HG03103 (cell line): ENCODE results near the gene ASF1A.
"Not testable (repeated sequence)": the region's sequence is repeated elsewhere in the genome, so short reads cannot be mapped to it uniquely, and the experiment has no call there.

ENCODE experiments used
- ATAC-seq: cut with Tn5 transposase; IDR thresholded peaks from one replicate; pipeline ENCODE4 v1.9.1; 2021; ENCODE audit warnings: low read depth; ENCODE audit not compliant: unreplicated experiment

Gene ASF1A

DNA sequence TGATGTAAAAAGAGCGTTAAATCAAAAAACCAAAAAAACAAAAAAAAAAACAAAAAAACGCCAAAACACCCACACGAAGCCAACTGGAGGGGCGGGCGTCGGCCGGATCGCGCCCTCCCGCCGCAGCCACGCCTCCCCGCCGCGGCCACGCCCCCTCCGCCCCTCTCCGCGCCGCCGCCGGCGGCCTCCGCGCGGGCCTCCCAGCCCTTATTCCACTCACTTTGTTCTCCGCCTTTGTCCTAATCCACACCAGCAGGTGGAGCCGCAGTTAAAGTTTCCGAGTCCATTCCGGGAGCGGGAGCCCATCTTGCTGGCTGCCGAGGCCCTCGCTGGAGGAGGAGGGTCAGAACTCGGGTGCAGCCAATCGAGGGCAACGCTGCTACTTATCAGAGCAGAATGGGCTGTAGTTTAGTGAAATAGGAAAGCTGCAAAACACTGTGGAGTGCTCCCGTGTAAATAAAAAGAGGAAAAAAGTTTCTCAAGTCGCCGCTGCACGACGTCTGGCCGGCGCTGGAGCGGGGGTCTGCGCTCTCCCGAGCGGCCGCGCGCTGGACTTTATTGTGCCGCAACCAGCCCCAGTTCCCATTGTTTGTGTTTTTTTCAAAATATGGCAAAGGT lies at the start of gene ASF1A:
TSS of gene ASF1A (plus strand) at position 346 of the 618 bp plus-strand sequence. CDS start at position 608, 262 bp downstream.
- peak; percentile 53 for ATAC-seq

DNA sequence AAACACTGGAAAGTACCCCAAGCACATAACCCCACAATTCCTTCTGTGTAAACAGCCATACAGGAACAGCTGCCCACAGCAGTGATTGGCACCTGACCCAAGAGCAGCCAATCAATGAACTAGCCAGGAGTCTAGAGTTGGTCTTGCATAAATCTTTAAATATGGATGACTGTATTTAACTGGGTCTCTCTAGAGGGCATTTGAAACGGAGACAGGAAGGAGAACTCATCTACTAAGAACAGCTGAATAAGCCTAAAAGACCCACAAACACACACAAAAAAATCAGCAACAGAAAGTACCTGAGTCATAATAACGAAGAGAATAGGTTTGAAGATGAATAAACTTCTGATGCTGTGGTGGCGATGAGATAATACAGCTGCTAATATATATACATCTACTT lies 49.0 kb upstream of the ASF1A start:
- peak; percentile 30 for ATAC-seq

DNA sequence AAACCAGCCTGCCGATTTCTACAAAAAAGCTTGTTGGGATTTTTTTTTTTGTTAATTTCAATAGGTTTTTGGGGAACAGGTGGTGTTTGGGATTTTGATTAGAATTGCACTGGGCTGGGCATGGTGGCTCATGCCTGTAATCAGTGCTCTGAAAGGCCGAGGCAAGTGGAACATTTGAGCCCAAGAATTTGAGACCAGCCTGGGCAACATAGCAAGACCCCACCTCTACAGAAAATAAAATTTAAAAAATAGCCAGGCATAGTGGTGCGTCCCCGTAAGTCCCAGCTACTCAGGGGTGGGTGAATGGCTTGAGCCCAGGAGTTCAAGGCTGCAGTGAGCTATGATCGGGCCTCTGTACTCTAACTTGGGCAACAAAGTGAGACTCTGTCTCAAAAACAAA lies 40.5 kb upstream of the ASF1A start:
- ATAC-seq = no peak

DNA sequence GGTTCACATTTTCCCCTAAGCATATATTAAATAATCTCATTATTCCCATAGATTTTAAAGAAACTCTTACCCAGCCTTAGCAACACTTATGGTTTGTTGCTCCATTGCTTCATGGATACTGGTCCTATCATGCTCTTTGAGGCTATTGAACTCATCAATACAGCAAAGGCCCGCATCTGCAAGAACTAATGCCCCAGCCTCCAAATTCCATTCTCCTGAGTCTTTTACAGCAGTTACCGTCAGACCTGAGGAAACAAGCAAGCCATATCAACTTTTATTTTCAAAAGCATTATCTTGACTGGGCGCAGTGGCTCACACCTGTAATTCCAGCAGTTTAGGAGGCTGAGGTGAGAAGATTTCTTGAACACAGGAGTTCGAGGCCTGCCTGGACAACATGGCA lies 37.7 kb upstream of the ASF1A start:
- no peak for ATAC-seq

DNA sequence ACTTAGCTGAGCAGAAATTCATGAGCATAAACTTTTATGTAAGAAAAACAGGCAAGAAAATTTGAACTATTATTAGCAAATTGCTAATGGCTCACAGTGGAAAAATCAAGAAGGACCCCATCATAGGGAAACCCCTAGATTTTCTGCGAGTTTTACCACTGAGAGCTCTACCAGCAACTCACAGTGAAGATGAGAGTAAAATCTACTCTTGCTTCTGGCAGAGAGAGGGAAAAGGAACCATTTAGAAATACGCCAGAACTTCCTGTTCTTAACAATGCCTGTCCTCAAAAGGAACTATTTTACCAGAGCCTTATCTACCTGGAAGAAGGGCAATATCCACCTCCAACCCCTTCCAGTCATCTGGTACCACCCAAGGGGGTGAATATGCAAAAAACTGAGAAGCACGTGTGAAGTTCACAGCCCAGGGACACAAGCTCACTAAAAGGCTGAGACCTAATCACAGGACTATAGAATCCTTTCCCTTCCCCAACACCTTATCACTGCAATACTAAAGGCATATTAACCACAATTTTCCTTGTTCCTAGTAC lies 34.4 kb upstream of the ASF1A start:
- no peak for ATAC-seq

DNA sequence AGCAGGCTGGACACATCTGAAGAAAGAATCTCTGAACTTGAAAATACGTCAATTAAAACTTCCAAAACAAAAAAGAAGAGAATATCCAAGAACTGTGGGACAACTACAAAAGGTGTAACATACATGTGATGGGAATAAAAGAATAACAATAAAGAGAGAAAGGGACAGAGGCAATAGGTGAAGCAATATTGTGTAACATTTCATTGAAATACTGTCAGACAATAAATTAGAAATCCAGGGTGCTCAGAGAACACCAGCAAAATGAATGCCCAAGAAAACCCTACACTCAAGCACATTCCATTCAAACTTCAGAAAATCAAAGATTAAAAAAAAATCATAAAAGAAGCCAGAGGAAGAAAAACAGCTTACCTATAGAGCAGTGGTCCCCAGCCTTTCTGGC lies 33.6 kb upstream of the ASF1A start:
- no peak for ATAC-seq

DNA sequence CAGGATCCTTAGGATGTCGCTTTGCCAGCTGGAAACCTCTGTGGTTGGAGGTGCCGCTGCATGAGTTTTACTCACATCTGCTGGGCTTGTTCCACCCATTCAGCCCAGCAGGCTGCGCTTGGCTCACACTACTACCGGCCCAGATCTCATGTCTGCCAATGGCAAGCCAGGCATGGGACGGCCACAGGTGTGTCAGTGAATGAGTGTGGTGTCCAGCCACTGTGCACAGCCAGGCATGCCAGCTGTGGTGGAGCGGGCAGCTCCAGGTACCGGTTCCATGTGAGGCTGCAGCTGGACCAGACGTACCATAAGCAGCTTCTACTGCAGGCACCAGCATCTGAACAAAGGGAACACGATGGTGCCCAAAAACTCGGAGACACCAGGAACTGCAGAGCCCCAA lies 33.1 kb upstream of the ASF1A start:
- ATAC-seq = no peak

DNA sequence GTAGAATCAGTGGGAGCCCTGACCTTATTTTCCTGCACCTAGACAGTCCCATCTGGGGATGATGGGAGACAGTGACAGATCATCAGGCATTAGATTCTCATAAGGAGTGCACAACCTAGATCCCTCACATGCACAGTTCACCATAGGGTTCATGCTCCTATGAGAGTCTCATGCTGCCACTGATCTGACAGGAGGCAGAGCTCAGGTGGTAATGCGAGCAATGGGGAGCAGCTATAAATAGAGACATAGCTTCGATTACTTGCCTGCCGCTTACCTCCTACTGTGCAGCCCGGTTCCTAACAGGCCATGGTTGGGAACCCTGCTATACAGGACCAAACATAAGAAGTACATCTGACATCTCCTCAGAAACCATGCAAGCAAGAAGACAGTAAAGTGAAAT lies 31.5 kb upstream of the ASF1A start:
- no peak for ATAC-seq

DNA sequence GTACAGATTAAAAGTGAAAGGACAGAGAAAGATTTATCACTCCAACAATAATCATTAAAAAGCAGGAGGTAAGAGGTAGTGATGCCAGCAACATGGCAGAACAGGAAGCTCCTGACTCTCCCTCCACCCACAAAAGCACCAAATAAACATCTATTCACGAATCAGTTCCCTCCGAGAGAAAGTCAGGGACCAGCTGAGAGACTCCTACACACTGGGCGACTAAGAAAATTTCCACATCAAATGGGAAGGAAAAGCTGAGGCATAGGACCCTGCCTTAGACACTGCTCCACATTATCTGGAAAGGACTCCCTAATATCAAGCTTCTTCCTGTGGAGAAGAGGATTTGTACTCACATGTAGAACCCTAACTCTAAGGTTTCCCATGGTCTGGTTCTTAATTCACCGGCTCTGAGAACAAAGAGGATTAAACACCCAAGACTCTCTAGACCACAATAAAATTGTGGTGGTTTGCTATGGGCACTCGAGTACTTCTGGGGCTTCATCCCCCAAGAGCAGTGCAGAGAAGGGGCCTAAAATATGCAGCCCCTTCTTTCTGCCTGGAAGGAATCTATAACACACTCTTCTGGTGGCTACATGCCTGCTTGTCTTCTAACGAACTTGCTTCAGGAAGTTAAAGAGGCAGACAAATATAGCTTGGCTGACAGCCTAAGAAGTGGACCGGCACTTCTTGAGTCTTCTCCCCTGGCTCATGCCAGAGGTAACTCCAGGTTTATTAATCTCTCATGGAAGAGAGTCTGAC lies 29.4 kb upstream of the ASF1A start:
- ATAC-seq = no peak

DNA sequence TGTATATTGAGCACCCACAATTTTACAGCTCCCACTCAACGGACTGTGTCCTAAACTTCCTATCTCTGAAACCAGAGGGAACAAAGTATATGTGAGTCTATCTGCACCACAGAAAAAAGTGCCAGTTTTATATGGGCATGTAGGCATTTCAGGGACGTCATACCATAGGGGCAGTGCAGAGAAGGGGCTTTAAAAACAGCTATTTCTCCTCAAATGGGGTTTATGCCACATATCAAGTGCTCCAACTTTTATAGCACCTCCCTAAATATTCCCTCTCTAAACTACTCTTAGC lies 28.9 kb upstream of the ASF1A start:
- ATAC-seq = no peak

DNA sequence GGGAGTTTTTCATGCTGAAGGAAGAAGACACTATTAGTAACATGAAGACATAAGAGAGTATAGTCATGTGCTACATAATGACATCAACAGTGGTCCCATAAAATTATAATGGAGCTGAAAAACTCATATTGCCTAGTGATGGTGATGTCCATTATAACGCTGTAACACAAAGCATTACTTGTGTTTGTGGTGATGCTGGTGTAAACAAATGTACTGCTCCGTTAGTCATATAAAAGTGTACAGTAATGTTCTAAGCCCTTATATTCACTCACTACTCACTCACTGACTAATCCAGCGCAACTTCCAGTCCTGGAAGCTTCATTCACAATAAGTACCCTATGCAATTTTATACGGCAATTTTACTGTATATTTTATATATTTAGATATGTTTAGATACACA lies 26.8 kb upstream of the ASF1A start:
- ATAC-seq = no peak

DNA sequence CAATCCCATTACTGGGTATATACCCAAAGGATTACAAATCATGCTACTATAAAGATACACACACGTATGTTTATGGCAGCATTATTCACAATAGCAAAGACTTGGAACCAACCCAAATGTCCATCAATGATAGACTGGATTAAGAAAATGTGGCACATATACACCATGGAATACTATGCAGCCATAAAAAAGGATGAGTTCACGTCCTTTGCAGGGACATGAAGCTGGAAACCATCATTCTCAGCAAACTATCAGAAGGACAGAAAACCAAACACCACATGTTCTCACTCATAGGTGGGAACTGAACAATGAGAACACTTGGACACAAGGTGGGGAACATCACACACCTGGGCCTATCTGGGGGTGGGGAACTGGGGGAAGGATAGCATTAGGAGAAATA lies 25.1 kb upstream of the ASF1A start:
- not testable (repeated sequence) for ATAC-seq

DNA sequence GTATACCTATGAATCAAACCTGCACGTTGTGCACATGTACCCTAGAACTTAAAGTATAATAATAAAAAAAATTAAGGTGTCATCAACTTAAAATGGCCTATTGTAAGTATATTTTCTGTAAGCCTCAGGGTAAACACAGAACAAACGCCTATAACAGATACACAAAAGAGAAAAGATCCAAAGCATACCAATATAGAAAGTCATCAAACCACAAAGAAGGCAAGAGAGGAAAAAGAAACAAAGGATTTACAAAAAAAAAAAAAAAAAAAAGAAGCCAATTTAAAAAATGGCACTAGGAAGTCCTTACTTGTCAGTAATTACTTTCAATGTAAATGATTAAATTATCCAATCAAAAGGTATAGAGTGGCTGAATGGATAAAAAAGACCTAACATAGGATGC lies 24.6 kb upstream of the ASF1A start:
- no peak for ATAC-seq

DNA sequence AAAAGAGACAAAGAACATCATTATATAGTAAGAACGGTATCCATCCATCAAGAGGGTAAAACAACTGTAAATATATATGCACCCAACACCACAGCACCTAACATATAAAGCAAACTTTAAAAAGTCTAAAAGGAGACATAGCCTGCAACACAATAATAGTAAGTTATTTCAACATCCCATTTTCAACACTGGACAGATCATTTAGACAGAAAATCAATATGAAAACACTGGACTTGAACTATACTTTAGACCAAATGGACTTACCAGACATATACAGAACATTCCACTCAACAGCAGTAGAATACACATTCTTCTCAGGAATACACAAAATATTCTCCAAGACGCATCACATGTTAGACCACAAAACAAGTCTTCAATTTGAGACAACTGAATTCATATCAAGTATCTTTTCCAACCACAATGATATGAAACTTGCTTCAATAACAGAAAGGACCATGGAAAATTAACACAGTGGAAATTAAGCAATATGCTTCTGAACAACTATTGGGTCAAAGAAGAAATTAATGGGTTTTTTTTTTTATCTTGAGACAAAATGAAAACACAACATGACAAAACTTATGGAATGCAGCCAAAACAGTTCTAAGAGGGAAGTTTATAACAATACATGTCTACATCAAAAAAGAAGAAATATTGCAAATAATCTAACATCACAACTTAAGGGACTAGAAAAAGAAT lies 23.9 kb upstream of the ASF1A start:
- no peak for ATAC-seq

DNA sequence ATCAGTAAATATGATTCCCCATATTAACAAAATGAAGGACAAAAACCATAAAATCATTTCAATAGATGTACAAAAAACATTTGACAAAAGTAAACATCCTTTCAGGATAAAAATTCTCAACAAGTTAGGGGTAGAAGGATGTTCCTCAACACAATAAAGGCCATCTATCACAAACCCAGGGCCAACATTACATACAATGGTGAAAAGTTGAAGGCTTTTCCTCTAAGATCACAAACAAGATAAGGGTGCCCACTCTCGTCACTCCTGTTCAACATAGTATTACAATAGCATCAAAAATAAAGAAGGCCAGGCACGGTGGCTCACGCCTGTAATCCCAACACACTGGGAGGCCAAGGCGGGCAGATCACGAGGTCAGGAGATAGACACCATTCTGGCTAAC lies 22.6 kb upstream of the ASF1A start:
- ATAC-seq = no peak

DNA sequence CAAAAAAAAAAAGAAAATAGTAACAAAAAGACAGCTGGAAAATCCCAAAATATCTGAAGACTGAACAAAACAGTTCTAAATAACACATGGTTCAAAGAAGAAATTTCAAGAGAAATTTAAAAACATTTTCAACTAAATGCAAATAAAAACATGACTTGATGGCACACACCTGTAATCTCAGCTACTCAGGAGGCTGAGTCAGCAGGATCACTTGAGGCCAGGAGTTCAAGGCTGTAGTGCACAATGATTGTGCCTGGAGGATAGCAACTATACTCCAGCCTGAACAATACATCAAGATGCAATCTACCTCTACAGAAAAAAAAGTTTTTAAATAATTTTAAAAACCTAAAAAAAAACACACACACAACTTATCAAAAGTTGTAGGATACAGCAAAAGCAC lies 21.6 kb upstream of the ASF1A start:
- no peak for ATAC-seq

DNA sequence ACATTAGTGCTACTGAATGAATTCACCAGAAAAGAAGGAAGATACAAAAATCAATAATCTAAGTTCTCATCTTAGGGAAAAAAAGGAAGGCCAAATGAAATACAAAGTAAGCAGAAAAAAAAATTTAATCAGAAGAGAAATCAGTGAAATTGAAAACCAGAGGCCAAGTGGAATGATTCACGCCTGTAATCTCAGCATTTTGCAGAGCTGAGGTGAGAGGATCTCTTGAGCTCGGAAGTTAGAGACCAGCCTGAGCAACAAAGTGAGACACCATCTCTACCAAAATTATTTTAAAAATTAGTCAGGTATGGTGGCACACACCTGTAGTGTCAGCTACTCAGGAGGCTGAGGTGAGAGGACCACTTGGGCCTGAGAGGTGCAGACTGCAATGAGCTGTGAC lies 21.2 kb upstream of the ASF1A start:
- no peak for ATAC-seq

DNA sequence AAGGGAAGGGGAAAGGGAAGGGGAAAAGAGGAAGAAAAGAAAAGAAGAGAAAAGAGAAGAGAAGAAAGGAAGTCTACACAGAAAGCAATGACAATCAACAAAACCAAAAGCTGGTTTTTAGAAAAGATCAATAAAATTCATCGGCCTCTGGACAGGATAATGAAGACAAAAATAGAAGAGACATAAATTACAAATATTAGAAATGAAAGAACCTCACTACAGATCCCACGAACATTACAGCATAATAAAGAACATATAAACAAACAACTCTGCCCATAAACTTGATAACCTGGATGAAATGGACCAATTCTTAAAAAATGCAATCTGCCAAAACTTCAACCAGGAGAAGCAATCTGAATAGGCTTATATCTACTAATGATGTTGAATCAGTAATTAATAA lies 20.7 kb upstream of the ASF1A start:
- no peak for ATAC-seq

DNA sequence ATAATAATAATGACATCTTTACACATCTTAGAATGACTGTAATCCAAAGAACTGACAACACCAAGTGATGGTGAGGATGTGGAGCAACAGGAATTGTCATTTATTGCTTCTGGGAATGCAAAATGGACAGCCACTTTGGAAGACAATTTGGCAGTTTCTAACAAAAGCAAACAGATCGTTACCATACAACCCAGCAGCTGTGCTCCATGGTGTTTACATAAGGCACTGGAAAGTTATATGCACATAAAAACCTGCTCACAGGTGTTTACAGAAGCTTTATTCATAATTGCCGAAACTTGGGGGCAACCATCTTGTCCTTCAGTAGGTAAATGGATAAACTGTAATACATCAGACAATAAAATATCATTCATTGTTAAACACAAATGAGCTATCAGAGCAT lies 18.3 kb upstream of the ASF1A start:
- ATAC-seq = no peak

DNA sequence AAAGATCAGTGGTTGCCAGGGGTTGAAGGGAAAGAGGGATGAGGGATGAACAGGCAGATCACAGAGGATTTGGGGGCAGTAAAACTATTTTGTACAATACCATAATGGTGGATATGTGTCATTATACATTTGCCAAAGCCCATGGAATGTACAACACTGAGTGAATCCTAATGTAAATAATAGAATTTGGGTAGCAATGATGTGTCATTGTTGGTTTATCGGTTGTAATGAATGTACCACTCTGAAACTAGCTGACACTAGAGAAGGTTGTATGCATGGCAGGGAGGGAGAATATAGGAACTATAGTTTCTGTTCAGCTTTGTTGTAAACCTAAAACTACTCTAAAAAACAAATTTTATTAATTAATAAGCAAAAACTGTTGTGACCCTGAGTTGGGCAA lies 17.8 kb upstream of the ASF1A start:
- ATAC-seq = no peak

DNA sequence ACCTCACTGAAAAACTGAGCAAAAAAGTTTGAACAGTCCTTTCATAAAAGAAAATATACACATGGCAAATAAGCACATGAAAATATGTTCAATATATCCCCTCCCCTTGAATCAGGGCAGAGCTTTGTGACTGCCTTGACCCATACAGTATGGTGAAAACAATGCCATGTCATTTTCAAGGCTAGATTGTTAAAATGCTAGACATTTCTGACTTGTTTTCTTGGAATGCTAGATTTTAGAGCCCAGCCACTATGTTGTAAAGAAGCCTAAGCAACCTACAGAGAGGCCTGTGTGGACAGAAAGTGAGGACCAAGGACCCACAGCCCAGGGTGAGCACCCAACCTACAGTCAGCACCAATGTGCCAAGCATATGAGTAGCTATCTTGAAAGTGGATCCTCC lies 17.1 kb upstream of the ASF1A start:
- ATAC-seq = no peak

DNA sequence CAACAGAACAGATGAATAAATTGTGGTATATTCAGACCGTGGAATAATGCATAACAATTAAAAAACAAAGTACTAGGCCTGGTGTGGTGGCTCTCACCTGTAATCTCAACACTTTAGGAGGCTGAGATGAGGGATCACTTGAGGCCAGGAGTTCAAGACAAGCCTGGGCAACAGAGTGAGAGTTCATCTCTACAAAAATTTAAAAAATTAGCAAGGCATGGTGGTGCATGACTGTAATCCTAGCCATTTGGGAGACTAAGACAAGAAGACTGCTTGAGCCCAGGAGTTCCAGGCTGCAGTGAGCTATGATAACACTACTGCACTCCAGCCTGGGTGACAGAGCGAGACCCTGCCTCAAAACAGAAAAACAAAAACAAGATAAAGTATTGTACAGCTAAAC lies 16.1 kb upstream of the ASF1A start:
- ATAC-seq = no peak
